BJ (cell line): ENCODE results near the gene PLEKHA8. TPM values are rescaled to one million over a fixed set of nuclear protein-coding genes. Genes with fewer than 3 reads are reported as not detected.

Experiments
- CTCF ChIA-PET: fragments of 350-600 bp; formaldehyde crosslinking; extraction: SDS; loops from one replicate; lab custom pipeline; 2021; ENCODE audit warnings: antibody characterized with exemption, inconsistent platforms; lab: Yijun Ruan, JAX
- POLR2A ChIA-PET: fragments of 300-600 bp; sonication (Branson Sonifier 250); formaldehyde crosslinking; extraction: SDS; loops from one replicate; lab custom pipeline; 2021; ENCODE audit warnings: antibody characterized with exemption; lab: Charles Lee
- DNase-seq: peaks from one replicate; pipeline ENCODE4 v3.0.0-alpha.2; 2011; ENCODE audit warnings: low read depth
- H3K27me3 ChIP-seq: 2 replicates; pipeline ENCODE4 v1.6.0; 2011; ENCODE audit warnings: low read length; ENCODE audit not compliant: control insufficient read depth, insufficient read depth
- H3K36me3 ChIP-seq: 2 replicates; pipeline ENCODE4 v1.5.1; 2011; ENCODE audit warnings: low read length; ENCODE audit not compliant: control insufficient read depth, insufficient read depth
- H3K4me3 ChIP-seq: 2 replicates; pipeline ENCODE4 v1.5.1; 2011; ENCODE audit warnings: low read depth, mild to moderate bottlenecking, control low read depth, low read length
- CTCF ChIP-seq: IDR thresholded peaks from 2 replicates; pipeline ENCODE4 v1.5.1; 2011; ENCODE audit warnings: low read depth, mild to moderate bottlenecking, control low read depth, inconsistent platforms, low read length, moderate library complexity; ENCODE audit not compliant: insufficient read depth
- polyA plus RNA-seq: library from polyadenylated mRNA; depleted of rRNA; stranded (reverse); fragments of >200 nt; gene quantifications from 2 replicates; pipeline ENCODE4 v1.2.3, GENCODE V29; 2011

Gene PLEKHA8
- polyA plus RNA-seq, 1 experiment: 4.2 TPM

- no peak for TF ChIP-seq CTCF
- ChIA-PET POLR2A (no interaction called here), CTCF (no interaction called here)
- Histone ChIP-seq H3K4me3 (no peak overlapping the region), H3K27me3 (no peaks in the 10 kb centered on the region), H3K36me3 (no peaks in the 10 kb centered on the region)
- no peak for DNase-seq
These were observed 25.1 kb upstream of the PLEKHA8 start for GRCh38 chr7:30003098-30003497.

- ChIA-PET POLR2A (no interaction called here), CTCF (no interaction called here)
- no peak for DNase-seq
- no peak overlapping the region for H3K4me3 ChIP-seq
- no peak for TF ChIP-seq CTCF
- H3K36me3 ChIP-seq: no peaks in the 10 kb centered on the region
- no peaks in the 10 kb centered on the region for H3K27me3 ChIP-seq
These were observed 22.7 kb upstream of the PLEKHA8 start for GRCh38 chr7:30005464-30005863.

GRCh38 chr7:30010021-30010420 is 18.2 kb upstream of the PLEKHA8 start:
- CTCF ChIA-PET: no interaction called here
- no peak overlapping the region for H3K4me3 ChIP-seq
- H3K27me3 ChIP-seq: no peaks in the 10 kb centered on the region
- no peak for DNase-seq
- TF ChIP-seq CTCF: no peak
- POLR2A ChIA-PET: no interaction called here
- H3K36me3 ChIP-seq: no peaks in the 10 kb centered on the region

- CTCF ChIA-PET: no interaction called here
These were observed 15.5 kb upstream of the PLEKHA8 start for GRCh38 chr7:30012757-30013156.

GRCh38 chr7:30018451-30018850 is 9.8 kb upstream of the PLEKHA8 start:
- H3K4me3 ChIP-seq: no peak overlapping the region
- no peaks in the 10 kb centered on the region for H3K36me3 ChIP-seq
- no peak for DNase-seq
- ChIA-PET CTCF (no interaction called here), POLR2A (no interaction called here)
- H3K27me3 ChIP-seq: no peaks in the 10 kb centered on the region
- no peak for TF ChIP-seq CTCF

More at GRCh38 chr7:30012757-30013156, 15.5 kb upstream of the PLEKHA8 start:
- no peak for DNase-seq
- Histone ChIP-seq H3K36me3 (no peaks in the 10 kb centered on the region), H3K27me3 (no peaks in the 10 kb centered on the region), H3K4me3 (no peak overlapping the region)
- POLR2A ChIA-PET: no interaction called here
- TF ChIP-seq CTCF: no peak
